ENCODE results near the gene MUS81. TPM values are rescaled to one million over a fixed set of nuclear protein-coding genes. Genes with fewer than 3 reads are reported as not detected.

The MUS81 gene
- total RNA-seq, 1 donor from 2014 or later = 36.8 TPM

GRCh38 chr11:65814131-65814985, 45.9 kb upstream of the MUS81 start:
- no peak overlapping the region for H2AFZ ChIP-seq (replicated peaks)
- Mint-ChIP-seq H3K4me3 (no peak overlapping the region), H3K27ac (no peak overlapping the region), H3K36me3 (peaks cover 4% of the 10 kb centered on the region), H3K27me3 (ENCODE audit: insufficient read depth, low read depth) (no peaks in the 10 kb centered on the region), H3K9me3 (no peaks in the 10 kb centered on the region), H3K4me1 (peaks cover 9% of the 10 kb centered on the region)
- H3K9me3 ChIP-seq (ENCODE audit: low read depth) = no peaks in the 10 kb centered on the region
- H3K9ac ChIP-seq = no peak overlapping the region
- H4K20me1 ChIP-seq (ENCODE audit: low read depth) = no peaks in the 10 kb centered on the region
- H3F3A ChIP-seq (ENCODE audit: low read depth) = no peaks in the 10 kb centered on the region
- H3K27ac ChIP-seq = no peak overlapping the region
- no peaks in the 10 kb centered on the region for H3K79me2 ChIP-seq (ENCODE audit: low read depth)
- no peak for TF ChIP-seq CTCF (IDR thresholded peaks at IDR 0.05)
- TF ChIP-seq EZH2 (IDR thresholded peaks at IDR 0.05) = no peak
- no peak for TF ChIP-seq EZH2phosphoT487 (IDR thresholded peaks at IDR 0.05)
- H3K4me3 ChIP-seq = no peak overlapping the region
- H3K4me1 ChIP-seq = no peaks in the 10 kb centered on the region
- H3K4me2 ChIP-seq = no peak overlapping the region
- no peak for DNase-seq (ENCODE audit: low spot score)
- H3K36me3 ChIP-seq = no peaks in the 10 kb centered on the region
- H3K27me3 ChIP-seq = peaks cover 16% of the 10 kb centered on the region

GRCh38 chr11:65814986-65815565, 45.2 kb upstream of the MUS81 start:
- H3K9me3 Mint-ChIP-seq = no peaks in the 10 kb centered on the region
- no peaks in the 10 kb centered on the region for H3K9me3 ChIP-seq (ENCODE audit: low read depth)
- peaks cover 4% of the 10 kb centered on the region for H3K36me3 Mint-ChIP-seq

DNA sequence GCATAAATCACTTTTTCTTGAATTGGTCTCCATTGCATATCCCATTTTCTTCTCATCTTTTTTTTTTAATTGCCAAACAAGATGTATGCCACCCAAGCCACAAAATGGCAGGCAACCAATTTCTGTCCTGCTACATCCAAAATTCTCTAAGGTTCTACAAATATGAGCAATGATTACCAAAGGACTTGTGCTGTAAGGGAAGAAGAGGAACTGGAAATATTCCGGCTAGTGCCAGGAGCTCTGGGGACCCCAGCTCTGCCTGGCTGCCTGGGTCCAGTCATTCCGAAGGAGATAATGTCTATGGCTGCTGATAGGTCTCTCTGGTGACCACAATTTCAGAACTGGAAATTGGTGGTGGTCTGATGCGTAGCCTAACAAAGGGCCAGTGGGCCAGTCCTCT, 43.5 kb upstream of the MUS81 start:
- H4K20me1 ChIP-seq (ENCODE audit: low read depth) = no peaks in the 10 kb centered on the region
- Mint-ChIP-seq H3K27ac (no peak overlapping the region), H3K9me3 (no peaks in the 10 kb centered on the region), H3K4me1 (peaks cover 12% of the 10 kb centered on the region), H3K27me3 (ENCODE audit: insufficient read depth, low read depth) (peaks cover 2% of the 10 kb centered on the region), H3K4me3 (peak overlapping the region; percentile 84), H3K36me3 (peaks cover 4% of the 10 kb centered on the region)
- H3K36me3 ChIP-seq = no peaks in the 10 kb centered on the region
- no peak overlapping the region for H3K4me2 ChIP-seq
- no peak overlapping the region for H3K9ac ChIP-seq
- no peaks in the 10 kb centered on the region for H3K9me3 ChIP-seq (ENCODE audit: low read depth)
- no peaks in the 10 kb centered on the region for H3F3A ChIP-seq (ENCODE audit: low read depth)
- peaks cover 16% of the 10 kb centered on the region for H3K27me3 ChIP-seq
- H2AFZ ChIP-seq (replicated peaks) = no peak overlapping the region
- no peaks in the 10 kb centered on the region for H3K4me1 ChIP-seq
- no peaks in the 10 kb centered on the region for H3K79me2 ChIP-seq (ENCODE audit: low read depth)
- no peak overlapping the region for H3K4me3 ChIP-seq
- H3K27ac ChIP-seq = no peak overlapping the region
- TF ChIP-seq EZH2phosphoT487 (IDR thresholded peaks at IDR 0.05) (no peak), CTCF (IDR thresholded peaks at IDR 0.05) (no peak), EZH2 (IDR thresholded peaks at IDR 0.05) (no peak)
- no peak for DNase-seq (ENCODE audit: low spot score)

More at GRCh38 chr11:65814986-65815565, 45.2 kb upstream of the MUS81 start:
- H3K36me3 ChIP-seq = no peaks in the 10 kb centered on the region
- H3K27me3 ChIP-seq = peaks cover 16% of the 10 kb centered on the region
- Mint-ChIP-seq H3K27me3 (ENCODE audit: insufficient read depth, low read depth) (no peaks in the 10 kb centered on the region), H3K27ac (no peak overlapping the region), H3K4me1 (peaks cover 9% of the 10 kb centered on the region), H3K4me3 (no peak overlapping the region)
- H3K79me2 ChIP-seq (ENCODE audit: low read depth) = no peaks in the 10 kb centered on the region
- H4K20me1 ChIP-seq (ENCODE audit: low read depth) = no peaks in the 10 kb centered on the region
- H3F3A ChIP-seq (ENCODE audit: low read depth) = no peaks in the 10 kb centered on the region
- H3K4me3 ChIP-seq = no peak overlapping the region
- no peak for DNase-seq (ENCODE audit: low spot score)
- H3K9ac ChIP-seq = no peak overlapping the region
- H3K4me2 ChIP-seq = no peak overlapping the region
- no peak overlapping the region for H2AFZ ChIP-seq (replicated peaks)
- H3K4me1 ChIP-seq = no peaks in the 10 kb centered on the region
- no peak overlapping the region for H3K27ac ChIP-seq
- TF ChIP-seq EZH2 (IDR thresholded peaks at IDR 0.05) (no peak), CTCF (IDR thresholded peaks at IDR 0.05) (no peak), EZH2phosphoT487 (IDR thresholded peaks at IDR 0.05) (no peak)
